HEK293T (cell line): Measurements from ENCODE around the gene CHMP4B.

Source experiments
- CTBP1 ChIP-seq: fragments of 450-650 bp; IDR thresholded peaks from 2 replicates; pipeline ENCODE4 v1.6.1; 2016; ENCODE audit warnings: borderline replicate concordance
- FOXA1 ChIP-seq: fragments of 450-650 bp; IDR thresholded peaks from 2 replicates; pipeline ENCODE4 v1.6.1; 2016; ENCODE audit warnings: mild to moderate bottlenecking
- FOXM1 ChIP-seq: fragments of 450-650 bp; IDR thresholded peaks from 2 replicates; pipeline ENCODE4 v1.6.1; 2017; ENCODE audit warnings: mild to moderate bottlenecking, borderline replicate concordance
- SUZ12 ChIP-seq: fragments of 450-650 bp; IDR thresholded peaks from 2 replicates; pipeline ENCODE4 v1.6.1; 2016; ENCODE audit warnings: mild to moderate bottlenecking

DNA sequence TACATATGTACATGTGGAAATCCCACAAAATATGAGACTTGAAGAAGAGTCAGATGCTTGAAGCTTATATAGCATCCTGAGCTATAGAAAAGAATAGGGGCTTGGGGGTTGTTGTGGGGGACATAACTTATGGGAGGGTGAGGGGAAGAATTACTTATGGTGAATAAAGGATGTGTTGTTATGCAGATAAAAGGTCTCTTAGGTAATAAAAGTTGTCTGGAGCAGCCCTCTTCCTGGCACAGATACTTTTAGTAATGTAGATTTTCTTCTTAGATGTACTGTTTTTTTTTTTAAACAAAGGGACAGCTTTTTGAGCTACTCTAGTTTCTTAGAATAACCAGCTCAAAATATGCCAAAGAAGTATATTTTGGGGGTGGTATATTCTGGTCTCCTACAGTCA is 35.9 kb downstream of the CHMP4B start:
- TF ChIP-seq SUZ12 (no peak), CTBP1 (no peak), FOXA1 (no peak), FOXM1 (no peak)
